Jurkat, Clone E6-1 (cell line): ENCODE data around the gene ZCCHC7.
"Not testable (repeated sequence)": the region's sequence is repeated elsewhere in the genome, so short reads cannot be mapped to it uniquely, and the experiment has no call there.

Source experiments
- DNase-seq: peaks from one replicate; pipeline ENCODE4 v3.0.0-alpha.2; 2011; ENCODE audit warnings: low read depth, low spot score
- H3K4me3 ChIP-seq: 2 replicates; pipeline ENCODE4 v1.5.1; 2011; ENCODE audit warnings: mild to moderate bottlenecking, low read length, control low read depth, moderate library complexity

Gene ZCCHC7

GRCh38 chr9:37117956-37118355, 2.4 kb upstream of the ZCCHC7 start:
- no peak for DNase-seq
- no peak overlapping the region for H3K4me3 ChIP-seq

- no peak overlapping the region for H3K4me3 ChIP-seq
- no peak for DNase-seq
These were observed 1.0 kb upstream of the ZCCHC7 start for GRCh38 chr9:37119360-37119759.

DNA sequence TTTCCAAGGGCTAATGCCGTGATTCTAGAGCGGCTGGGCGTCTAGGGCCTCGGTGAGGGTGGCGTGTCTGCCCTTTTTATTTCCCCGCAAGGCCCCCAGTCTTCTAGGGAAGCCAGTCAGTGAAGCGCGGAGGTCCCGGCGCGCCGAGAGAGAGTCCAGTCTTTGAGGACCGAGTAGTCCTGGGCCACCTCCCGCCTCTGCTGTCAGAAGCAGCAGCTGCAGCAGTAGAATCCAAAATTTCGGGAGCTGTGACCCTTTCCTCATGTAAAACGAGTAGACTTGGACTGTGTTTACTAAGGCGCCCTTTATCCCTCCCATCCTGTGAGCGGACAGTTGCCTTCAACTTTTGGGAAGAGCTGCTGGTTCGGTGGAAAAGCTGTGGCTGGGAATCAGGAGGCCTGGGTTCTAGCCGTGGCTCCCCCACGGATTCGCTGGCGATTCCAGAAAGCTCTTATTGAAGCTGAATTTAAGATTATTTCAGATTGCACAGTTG, 515 bp downstream of the ZCCHC7 start:
- not testable (repeated sequence) for DNase-seq
- H3K4me3 ChIP-seq: peak overlapping the region; percentile 81

GRCh38 chr9:37121881-37122280, 1.5 kb downstream of the ZCCHC7 start:
- DNase-seq: no peak
- H3K4me3 ChIP-seq: no peak overlapping the region; the same call in 1 of the 2 replicates

DNA sequence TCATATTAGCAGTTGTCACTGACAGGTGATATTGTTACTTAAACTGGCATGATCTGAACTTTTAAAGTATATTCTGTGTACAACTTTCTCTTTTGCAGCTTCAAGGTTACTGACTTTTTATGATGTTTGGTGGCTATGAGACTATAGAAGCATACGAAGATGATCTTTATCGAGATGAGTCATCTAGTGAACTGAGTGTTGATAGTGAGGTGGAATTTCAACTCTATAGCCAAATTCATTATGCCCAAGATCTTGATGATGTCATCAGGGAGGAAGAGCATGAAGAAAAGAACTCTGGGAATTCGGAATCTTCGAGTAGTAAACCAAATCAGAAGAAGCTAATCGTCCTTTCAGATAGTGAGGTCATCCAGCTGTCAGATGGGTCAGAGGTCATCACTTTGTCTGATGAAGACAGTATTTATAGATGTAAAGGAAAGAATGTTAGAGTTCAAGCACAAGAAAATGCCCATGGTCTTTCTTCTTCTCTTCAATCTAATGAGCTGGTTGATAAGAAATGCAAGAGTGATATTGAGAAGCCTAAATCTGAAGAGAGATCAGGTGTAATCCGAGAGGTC, 5.9 kb downstream of the ZCCHC7 start:
- no peak overlapping the region for H3K4me3 ChIP-seq
- DNase-seq: no peak

DNA sequence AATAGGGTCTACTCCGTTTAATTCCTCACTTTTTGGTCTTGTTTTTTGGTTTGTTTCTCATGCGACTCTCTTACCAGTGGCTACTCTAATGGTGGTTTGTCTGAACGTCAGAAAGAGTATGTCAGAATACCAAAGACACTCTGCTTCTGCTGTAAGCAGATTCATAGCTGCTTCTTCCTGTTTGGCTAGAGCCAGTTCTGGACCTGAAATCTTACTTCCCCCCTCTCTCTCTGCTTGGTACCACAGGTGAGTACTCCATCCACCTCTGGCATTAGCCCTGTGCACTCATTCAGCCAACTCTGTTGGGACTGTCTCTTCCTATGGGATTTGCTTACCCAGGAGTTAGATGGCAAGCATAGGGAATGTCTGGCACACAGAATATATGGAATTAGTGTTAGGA, 6.6 kb downstream of the ZCCHC7 start:
- no peak for DNase-seq
- no peak overlapping the region for H3K4me3 ChIP-seq

- DNase-seq: no peak
- no peak overlapping the region for H3K4me3 ChIP-seq
These were observed 7.7 kb downstream of the ZCCHC7 start for GRCh38 chr9:37128051-37128450.

DNA sequence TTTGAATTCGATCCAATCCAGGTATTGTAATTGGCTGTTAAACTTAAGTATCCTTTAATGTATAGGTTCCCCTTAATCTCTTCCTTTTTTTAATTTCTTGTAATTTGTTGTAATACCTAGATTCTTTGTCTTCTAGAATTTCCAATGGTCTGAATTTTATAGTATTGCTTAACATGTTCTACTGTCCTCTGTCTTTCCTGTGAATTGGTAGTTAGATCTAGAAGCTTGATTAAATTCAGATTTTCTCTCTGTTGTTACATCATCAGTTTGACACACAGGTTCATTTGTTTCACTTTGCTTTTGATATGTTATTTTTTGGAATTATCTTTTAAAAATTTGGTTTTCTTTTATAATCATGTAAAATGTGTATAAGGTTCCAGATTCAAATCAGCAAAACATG, 13.8 kb downstream of the ZCCHC7 start:
- no peak for DNase-seq
- H3K4me3 ChIP-seq: no peak overlapping the region

DNA sequence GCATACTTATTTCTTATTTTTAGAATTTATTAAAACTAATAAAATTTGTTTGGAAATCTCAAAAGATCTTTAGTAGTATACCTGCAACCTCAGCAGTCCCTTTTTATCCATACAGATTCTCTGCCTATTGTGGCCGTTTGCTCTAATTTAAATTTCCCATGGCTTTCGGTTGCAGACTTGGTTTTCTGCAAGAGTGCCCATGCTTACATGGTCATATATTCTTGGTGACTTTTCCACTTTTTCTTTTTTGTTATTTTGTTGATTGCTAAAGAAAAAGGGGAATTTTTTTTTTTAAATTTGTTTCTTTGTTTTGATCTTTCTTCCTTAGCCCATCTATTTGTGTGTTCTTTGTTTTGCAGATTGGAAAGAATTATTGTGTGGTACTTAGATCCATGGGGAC, 20.6 kb downstream of the ZCCHC7 start:
- no peak overlapping the region for H3K4me3 ChIP-seq
- DNase-seq: no peak

DNA sequence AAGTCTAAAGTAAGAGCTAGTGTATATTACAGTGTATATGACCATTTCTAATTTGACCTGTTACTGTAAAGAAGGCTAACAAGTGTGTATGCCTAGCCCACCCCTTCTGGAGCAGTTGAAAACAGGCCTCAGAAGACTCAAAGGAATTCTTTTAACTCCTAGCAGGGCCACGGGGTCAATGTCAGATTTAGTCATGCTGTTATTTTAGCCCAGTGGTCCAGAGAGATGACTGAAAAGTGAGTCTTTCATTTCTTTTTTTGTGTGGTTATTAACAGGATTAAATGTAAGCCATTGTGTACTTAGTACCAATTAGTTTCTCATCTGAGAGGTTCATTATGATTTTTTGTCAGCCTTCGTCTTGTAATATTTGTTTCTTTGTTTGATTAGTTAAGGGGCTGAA, 24.4 kb downstream of the ZCCHC7 start:
- H3K4me3 ChIP-seq: no peak overlapping the region
- DNase-seq: no peak

GRCh38 chr9:37146410-37146809, 26.0 kb downstream of the ZCCHC7 start:
- H3K4me3 ChIP-seq: peak overlapping the region; percentile 27
- DNase-seq: peak; percentile 69

GRCh38 chr9:37148181-37148580, 27.8 kb downstream of the ZCCHC7 start:
- H3K4me3 ChIP-seq: no peak overlapping the region
- DNase-seq: no peak

DNA sequence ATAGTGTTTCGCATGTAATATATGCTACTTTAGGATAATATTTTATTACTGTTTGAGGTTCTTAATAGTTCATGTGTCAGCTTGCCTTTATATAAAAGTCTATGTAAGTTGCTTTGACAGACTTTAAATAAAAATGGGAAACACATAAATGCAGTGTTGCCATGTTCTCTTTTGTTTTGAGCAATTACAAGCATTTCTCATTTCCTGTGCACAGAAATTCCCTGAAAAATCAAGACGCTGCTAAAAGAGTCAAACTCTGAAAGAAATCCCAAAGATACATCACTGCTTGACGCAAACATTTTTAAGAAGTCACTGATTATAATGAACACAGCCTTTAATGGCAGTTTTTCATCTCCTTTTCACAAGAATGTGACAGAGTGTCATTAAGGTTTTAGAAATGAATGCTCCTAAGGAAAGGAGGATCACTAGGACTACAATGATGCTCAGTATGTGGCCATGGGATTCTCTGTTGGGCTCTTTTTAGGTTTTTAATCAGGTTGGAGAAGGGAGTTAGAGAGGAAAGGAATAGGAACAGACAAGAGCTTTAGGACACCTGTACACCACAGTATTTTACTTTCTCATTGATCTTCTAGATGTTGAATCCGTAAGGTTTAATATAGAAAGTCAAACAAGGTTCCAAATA, 29.4 kb downstream of the ZCCHC7 start:
- H3K4me3 ChIP-seq: no peak overlapping the region
- no peak for DNase-seq

DNA sequence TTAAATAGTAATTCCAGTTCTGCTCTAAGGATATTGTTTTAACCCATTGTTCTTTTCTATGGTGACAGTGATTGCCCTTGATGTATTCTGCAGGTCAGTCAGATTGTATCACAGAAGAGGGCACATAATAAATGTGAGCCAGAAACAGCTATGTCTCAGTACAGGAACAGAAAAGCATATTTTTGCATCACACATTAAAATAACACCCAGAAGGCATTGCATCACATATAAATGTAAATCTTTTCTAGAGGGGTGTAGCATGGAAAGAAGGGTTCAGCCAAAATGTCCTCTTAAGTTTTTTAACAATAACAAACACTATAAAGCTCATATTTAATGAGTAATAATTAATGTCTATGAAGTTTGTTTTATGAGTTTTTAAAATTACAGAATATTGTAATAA, 30.0 kb downstream of the ZCCHC7 start:
- H3K4me3 ChIP-seq: no peak overlapping the region
- no peak for DNase-seq

DNA sequence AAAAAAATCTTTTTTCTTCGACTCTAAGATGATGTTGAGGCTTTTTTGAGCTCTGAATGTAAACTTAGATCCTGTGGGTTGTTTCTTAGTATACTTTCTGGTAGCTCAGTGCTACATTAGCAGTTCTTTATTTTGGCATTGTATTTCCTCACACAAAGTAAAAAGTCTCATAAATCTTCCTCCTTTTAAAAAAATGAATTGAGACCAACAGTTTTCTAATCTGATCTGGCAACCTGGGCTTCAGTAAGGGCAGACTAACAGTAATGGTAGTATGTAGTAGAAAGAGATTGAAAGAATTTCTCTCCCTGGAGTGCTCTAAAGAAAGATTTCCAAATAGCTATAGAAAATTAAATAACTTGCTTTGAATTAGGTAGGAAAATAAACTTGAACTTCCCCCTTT, 31.4 kb downstream of the ZCCHC7 start:
- no peak for DNase-seq

GRCh38 chr9:37152365-37152764, 32.0 kb downstream of the ZCCHC7 start:
- no peak overlapping the region for H3K4me3 ChIP-seq
- DNase-seq: no peak

More for the DNA sequence above, 31.4 kb downstream of the ZCCHC7 start:
- H3K4me3 ChIP-seq: no peak overlapping the region

- DNase-seq: no peak
- H3K4me3 ChIP-seq: no peak overlapping the region
These were observed 35.2 kb downstream of the ZCCHC7 start for GRCh38 chr9:37155601-37156000.

- DNase-seq: no peak
- no peak overlapping the region for H3K4me3 ChIP-seq
These were observed 35.8 kb downstream of the ZCCHC7 start for GRCh38 chr9:37156205-37156604.

- H3K4me3 ChIP-seq: no peak overlapping the region
- DNase-seq: no peak
These were observed 36.5 kb downstream of the ZCCHC7 start for GRCh38 chr9:37156781-37157356.

- no peak overlapping the region for H3K4me3 ChIP-seq
- no peak for DNase-seq
These were observed 37.5 kb downstream of the ZCCHC7 start for GRCh38 chr9:37157726-37158377.
